GM18511 (cell line): ENCODE results near the gene INTS14.
"Not testable (repeated sequence)": the region's sequence is repeated elsewhere in the genome, so short reads cannot be mapped to it uniquely, and the experiment has no call there.

Source experiments
- ATAC-seq: cut with Tn5 transposase; IDR thresholded peaks from one replicate; pipeline ENCODE4 v1.9.1; 2021; ENCODE audit warnings: mild to moderate bottlenecking, moderate library complexity; ENCODE audit not compliant: unreplicated experiment

Gene INTS14

DNA sequence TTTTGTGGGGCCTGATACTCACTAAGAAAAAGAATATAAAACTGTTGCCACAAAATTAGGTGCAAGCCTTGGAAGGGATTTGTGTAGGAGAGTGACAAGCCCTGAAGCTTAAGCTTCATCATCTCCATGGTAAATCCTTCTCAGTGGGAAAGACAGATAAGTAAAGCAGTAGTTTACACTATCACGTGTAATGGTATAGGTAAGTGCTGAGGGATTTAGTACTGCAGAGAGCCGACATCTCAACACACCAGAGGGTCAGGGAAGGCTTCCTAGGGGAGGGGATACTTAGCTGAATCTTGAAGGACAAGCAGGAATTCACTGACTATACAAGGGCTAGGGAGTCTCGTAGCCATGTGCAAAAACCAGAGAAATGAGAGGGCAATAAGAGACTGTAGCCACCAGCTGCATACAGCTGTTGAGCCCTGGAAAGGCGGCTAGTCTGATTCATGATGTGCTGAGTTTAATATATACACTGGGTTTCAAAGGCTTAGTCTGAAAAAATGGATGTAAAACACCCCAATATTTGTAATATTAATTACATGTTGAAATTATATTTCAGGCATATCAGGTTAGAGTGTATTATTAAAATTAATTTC is 21.9 kb upstream of the INTS14 start:
- no peak for ATAC-seq

DNA sequence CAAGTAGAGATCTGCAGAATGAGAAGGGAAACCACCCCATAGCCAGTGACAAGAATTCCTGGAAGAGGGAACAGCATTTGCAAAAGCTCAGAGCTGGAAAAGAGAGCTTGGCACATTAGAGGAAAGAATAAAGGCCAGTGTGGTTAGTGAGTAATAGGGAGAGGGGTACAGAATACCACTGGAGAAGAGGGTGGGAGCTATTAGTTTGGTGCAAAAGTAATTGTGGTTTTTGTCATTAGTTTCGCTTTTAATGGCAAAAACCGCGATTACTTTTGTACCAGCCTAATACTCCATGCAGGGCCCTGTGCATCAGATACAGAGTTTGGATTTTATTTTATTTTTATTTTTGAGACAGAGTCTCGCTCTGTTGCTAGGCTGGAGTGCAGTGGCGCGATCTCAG is 20.6 kb upstream of the INTS14 start:
- ATAC-seq: peak; percentile 70

DNA sequence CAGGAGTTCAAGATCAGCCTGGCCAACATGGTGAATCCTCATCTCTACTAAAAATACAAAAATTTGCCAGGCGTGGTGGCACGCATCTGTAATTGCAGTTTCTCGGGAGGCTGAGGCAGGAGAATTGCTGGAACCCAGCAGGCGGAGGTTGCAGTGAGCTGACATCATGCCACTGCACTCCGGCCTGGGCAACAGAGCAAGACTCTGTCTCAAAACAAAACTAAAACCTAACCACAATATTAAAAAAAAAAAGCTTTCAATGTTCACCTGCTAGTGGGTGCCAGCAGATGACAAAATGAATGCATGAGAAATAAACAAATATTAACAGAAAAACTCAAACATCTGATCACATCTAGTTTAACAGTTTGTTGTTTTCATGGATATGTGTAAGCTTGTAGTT is 19.8 kb upstream of the INTS14 start:
- peak; percentile 68 for ATAC-seq

DNA sequence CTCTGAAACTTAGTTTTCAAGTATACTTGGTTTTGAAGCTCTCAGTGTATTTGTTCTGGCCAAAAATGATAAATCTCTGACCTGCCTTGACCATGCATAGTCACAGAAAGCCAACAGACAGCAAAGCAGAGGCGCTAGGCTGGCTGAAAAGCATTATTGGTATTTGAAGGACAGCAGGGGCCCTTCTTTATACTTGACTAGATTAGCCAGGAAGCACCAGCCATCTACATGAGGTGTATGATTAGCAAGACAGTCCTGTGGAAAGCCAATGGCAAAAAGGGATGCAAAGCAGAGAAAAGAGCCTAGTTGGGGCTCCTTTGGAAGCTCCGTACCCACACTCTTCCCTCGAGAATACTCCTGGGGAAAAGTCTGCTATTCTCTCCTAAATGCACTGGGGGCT is 18.6 kb upstream of the INTS14 start:
- no peak for ATAC-seq

DNA sequence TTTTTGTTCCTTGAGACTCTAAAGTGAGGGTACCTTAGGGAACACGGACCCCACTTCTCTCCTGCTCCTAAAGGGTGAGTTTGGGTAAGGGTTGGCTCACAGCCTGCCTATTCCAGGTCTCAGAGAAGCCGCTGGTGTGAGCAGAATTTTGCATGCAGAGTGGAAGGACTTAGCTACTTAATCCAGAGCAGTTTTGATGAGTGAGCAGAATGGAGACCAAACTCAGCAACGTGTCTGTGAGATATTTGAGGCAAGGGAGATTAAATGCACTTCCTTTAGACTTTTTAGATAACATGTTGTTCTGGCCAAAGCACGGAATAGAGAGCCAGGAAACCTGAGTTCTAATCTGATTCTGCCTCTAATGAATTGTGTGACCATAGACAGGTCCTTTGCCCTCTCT is 15.9 kb upstream of the INTS14 start:
- ATAC-seq: no peak

DNA sequence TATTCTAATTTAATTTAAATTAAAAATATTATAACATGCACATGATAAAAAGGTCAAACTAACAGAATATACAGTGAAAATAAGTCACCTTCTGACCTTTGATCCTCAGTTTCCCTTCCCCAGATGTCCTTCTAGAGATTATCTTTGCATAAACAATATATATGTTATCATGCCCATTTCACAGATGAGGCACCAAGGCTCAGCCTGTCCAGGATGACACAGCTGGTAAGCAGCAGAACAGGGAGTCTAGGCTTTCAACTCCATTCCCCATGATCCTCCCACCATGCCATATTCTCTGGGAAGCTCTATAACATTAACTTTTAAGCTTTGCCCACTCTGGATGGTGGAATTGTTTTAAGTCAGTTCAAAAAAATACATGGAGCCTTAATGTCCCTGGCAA is 12.2 kb upstream of the INTS14 start:
- ATAC-seq: no peak

DNA sequence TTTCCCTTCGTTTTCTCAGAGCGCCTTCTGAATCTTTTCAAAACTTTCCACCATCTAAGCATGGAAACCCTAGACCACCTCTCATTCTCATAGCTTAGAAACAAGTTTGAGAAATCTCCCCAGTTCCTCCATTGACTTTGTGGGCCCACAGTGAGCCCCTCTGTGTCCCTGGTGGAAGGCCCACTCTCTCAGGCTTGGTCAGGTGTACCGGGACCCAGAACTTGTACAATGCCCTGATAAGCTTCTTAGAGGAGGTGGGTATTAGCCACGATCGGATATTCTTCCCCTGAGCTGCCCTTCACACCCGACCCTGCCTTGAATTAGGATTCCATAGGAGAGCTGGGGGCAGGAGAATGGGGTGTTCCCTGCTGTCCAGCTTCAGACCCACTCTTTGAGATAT is 10.7 kb upstream of the INTS14 start, which contains the start of gene SLC24A1:
TSS of gene SLC24A1 (plus strand) at position 301 of the 400 bp plus-strand sequence. CDS start 2,143 bp downstream, outside the sequence.
- no peak for ATAC-seq

DNA sequence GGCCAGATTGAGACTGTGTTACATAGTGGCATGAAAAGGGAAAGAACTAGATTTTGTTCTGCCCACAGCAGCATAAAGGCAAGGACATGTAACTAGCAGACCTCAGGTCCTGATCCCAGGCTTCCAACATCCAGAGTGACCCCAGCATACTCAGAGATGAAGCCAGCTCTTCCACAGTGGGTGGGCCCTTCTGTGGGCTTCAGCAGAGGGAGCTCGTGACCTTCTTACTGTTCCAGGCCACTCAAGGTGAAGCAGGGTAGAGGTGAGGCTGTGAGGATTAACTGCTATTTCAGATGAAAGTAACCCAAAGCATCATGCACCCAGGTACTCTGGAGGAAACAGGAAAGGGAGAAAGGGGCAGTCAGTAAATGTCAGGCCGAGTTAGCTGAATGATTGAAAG is 9.9 kb upstream of the INTS14 start:
- ATAC-seq: no peak

DNA sequence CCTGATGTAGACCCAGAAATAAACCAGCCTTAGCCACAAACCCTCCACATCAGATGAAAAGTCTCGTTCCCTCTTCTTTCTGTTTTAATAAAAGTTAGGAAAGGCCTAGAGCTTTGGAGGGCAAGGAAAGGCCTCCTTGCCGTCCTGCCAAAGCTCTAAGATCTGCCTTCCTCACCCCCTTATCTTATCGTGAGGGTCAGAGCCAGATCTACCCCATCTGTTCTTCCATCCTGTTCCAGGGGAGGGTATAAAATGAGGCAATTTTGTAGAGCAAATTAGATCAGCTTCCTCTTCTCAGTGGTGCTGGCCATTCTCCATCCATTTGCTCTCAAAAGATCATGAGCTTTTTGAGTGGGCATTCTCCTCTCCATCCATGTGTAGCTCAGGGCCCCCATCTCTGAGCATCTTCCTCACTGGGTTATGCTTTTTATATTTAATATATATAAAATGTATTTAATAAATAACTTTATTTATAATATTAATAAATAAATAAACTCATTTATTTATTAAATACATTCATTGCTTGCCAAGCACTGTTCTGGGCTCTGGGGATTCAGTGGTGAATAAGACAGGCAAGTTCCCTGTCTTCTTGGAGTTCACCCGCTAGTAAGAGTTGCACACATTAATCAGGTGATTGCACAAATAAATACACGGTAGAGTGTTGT is 8.8 kb upstream of the INTS14 start:
- no peak for ATAC-seq

DNA sequence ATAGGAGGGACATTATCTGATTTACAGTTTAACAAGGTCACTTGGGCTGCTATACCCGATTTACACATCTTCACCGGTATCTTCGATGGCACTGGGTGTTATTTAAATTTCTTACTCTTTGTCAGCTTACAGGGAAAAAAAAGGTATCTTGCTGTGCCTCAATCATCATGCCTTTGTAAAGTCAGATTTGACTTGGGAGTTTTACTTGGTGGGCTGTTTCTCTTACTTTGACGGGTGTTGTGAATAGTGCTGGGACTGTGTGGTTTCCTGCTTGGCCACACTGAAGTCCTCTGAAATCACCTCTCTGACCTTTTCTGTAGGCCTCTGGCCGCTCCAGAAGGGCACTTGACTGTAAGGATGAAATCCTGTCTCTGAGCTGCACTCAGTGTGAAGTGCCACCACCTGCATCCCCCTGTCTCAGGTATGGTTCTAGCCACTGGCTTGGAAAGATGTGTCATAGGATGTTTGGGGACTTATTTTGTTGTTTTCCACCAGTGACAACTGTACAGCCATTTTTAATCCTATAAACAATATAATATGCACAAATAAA is 7.7 kb upstream of the INTS14 start:
- no peak for ATAC-seq

DNA sequence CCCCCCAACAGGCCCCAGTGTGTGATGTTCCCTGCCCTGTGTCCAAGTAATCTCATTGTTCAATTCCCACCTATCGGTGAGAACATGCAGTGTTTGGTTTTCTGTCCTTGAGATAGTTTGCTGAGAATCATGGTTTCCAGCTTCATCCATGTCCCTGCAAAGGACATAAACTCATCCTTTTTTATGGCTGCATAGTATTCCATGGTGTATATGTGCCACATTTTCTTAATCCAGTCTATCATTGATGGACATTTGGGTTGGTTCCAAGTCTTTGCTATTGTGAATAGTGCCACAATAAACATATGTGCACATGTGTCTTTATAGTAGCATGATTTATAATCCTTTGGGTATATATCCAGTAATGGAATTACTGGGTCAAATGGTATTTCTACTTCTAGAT is 5.0 kb upstream of the INTS14 start:
- not testable (repeated sequence) for ATAC-seq

DNA sequence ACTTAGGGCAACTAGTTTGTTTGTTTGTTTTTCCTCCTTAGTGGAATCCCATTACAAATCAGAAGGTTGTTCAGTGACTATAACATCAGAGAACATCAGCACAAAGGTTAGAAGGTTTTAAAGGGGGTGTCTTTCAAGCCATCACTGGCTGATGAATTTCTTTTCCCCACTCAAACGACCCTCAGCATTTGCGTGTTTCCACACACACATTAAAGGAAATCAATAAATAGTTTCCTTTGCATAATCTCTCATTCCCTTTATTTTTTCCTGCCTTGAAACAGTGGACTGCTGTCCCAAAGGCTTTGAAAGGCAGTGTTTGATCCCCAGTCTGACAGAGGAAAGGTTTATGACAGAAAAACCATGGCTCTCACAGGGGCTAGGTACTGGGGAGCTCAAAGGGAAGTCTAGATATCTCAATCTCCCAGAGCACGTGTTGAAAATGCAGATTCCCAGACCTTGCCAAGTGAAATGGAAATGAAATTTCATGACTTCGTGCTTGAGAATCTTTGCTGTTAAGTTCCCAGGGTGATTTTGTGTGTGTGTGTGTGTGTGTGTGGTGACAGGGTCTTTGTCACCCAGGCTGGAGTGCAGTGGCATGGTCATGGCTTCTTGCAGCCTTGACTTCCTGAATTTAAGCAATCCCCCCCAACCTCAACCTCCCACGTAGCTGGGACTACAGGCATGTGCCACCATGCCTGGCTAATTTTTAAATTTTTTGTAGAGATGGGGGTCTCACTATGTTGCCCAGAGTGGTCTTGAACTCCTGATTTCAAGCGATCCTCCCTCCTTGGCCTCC is 2.2 kb upstream of the INTS14 start:
- no peak for ATAC-seq

DNA sequence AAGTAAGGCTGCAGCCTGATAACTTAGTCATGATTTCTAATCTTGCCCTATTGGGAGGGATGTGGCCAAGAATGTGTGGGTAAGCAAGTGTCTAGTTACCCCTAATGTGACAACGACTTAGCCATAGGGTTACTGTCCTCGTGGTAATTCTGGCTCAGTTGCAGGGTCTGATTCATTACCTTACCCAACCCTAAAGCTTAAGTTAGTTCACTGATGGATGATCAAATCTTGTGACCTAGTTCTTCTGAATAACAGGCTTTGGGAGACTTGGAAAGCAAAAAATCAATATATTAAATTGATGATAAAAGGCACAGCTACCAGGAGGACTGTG is 1.6 kb upstream of the INTS14 start:
- no peak for ATAC-seq

DNA sequence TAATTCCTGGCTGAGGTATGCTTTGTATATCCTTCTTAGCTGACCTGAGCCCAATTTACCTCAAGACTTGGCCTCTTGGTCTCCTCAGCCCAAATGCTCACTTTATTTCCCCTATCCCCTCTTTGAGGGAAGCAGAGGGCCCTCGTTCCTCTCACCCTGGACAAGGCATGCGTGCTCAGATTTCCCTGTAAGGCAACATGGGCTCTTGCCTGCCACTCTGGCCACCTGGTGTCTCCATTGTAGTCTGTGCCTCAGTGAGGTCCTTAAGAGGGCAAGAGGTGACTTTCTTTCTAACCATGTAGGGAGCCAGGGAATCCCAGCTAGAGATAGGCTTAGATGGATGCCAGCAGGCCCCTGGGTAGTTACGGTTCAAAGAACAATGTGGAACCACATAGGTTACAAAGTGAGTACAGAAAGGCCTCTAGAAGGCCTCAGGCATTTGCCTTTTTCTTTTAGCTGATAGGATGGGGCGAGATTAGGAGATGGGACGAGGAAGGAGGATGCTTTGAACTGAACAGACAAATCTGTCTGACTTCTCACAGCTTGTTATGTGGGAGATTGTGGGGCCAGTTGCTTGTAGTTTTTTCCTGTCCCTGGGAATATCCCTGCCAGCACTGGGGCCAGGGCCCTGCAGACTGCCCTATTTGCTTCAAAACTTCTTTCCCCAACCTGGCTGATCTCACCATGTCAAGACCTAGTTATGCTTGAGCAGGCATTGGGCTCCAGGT is 1.1 kb upstream of the INTS14 start:
- no peak for ATAC-seq

DNA sequence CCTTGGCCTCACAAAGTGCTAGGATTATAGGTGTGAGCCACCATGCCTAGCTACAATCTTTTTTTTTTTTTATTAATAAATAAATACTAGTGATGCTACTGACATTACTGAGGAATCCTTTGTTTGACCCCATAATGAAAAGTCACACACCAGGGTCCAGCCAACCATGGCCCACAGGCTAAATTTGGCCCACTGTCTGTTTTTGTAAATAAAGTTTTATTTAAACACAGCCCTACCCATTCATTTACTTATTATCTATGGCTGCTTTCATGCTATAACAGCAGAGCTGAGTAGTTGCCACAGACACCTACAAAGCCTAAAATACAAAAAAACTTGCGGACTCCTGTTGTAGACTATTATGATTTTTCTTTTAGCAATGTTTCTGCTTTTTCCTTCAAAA is 7.4 kb downstream of the INTS14 start:
- no peak for ATAC-seq

DNA sequence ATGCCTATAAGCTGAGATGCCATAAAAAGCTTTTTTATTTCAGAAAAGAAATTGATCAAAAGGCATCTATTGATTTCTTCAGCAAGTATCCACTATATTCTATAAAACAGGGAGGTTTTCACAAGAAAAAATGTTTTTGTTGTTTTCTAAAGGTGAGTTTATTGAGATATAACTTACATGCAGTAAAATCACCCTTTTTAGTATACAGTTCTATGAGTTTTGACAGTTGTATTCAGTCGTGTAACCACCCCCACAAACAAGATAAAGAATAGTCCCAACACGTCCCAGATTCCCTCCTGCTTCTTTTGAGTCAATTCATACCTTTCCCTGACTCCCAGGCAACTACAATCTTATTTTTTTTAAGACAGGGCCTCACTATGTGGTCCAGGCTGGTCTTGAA is 7.8 kb downstream of the INTS14 start:
- no peak for ATAC-seq

DNA sequence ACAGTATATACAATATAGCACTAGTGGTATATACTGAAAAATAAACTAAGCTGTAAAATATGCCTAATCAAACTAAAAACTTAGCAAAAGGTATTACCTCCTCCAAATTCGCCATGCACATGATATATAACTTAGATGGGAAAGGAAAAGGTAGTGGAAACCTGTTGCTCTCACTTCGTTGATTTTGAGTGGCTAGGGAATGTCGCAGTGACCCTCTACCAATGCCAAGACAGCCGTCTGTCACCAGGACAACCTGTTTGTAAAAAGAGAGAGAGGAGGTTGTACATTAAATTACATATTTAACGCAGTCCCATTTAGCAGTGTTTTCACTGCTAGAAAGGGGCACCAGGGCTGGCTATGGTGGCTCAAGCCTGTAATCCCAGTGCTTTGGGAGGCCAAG is 11.3 kb downstream of the INTS14 start:
- no peak for ATAC-seq

DNA sequence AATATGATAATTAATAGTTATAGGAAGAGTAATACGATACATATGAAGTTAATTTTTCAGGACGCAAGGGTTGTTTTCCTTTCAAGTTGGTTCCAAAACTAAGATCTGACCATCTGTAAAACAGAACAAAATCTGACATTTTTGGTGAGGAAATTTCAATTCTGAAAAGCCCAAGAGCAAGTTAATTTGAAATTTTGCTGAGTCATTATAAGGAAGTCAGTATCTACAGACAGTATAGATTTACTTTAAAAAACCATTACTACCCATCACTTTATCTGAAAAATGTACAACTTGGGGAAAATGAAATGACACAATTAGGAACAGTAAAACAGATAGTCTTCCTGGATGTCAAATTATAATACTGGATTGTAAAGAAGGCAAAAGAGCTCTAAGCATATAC is 12.5 kb downstream of the INTS14 start:
- ATAC-seq: no peak

DNA sequence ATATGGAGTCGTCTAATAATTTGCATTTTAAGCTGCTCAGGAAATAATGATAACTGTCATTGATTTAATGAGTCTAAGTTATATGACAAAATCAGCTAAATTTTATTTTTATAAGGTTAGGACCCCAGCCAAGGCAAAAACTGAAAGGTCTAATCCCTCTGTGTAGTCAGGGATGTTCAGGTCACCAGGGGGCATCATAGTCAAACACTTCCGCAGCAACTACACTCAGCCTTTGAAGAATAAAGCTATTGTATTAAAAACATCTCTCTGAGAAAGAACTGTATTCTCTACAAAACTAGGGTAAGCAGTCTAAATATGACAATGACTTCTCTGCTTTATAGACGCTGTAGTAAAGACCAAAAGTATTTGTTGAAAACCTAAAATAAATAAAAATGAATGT is 15.0 kb downstream of the INTS14 start:
- ATAC-seq: no peak

DNA sequence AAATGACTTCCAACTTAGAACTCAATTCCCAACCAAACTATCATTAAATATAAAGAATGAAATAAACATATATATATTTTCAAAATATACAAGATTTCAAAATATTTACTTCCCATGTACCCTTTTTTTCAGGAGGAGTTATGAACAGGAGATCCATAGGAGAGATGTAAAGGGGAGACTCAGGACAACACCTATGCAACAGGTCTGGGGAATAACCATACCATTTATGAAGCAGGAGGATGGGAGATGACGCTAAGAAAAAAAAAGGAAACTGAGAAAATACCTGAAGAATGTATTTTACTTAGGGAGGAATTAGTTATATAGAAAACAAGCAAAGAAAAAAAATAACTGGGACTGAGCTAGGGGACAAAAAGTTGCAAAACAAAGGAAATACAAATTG is 23.8 kb downstream of the INTS14 start:
- ATAC-seq: no peak

DNA sequence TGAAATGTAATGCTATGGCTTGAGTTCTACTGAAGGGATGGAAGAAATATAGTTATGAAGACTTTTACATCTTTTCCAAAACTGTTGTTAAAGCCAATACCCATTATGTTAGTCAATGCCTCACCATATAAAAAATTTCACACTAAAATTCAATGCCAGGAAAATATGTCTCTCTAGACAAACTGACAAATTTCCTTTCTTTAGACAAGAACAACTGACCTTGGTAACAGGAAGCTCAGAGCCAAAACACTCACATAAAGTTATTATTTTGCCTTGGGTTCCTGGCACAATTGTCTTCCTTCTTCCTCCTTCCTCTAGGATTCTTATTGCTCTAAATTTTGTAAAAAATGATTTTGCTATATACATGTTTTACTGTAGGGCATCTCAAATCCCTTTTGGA is 26.7 kb downstream of the INTS14 start:
- ATAC-seq: no peak
